HG03280 (cell line): ENCODE results near the gene SLCO3A1.
"Not testable (repeated sequence)": the region's sequence is repeated elsewhere in the genome, so short reads cannot be mapped to it uniquely, and the experiment has no call there.

Experiments
- ATAC-seq: cut with Tn5 transposase; IDR thresholded peaks from one replicate; pipeline ENCODE4 v1.9.1; 2021; ENCODE audit warnings: mild to moderate bottlenecking, moderate library complexity; ENCODE audit not compliant: unreplicated experiment

The SLCO3A1 gene

GRCh38 chr15:91961357-91961756, 107.8 kb downstream of the SLCO3A1 start:
- no peak for ATAC-seq

GRCh38 chr15:91963747-91964146, 110.2 kb downstream of the SLCO3A1 start:
- ATAC-seq: not testable (repeated sequence)

- ATAC-seq: no peak
Measured at GRCh38 chr15:91965501-91966193, 112.1 kb downstream of the SLCO3A1 start.

GRCh38 chr15:91966194-91966552, 112.7 kb downstream of the SLCO3A1 start:
- ATAC-seq: no peak

GRCh38 chr15:91967935-91968606, 114.6 kb downstream of the SLCO3A1 start:
- ATAC-seq: no peak

GRCh38 chr15:91968610-91969009, 115.1 kb downstream of the SLCO3A1 start:
- no peak for ATAC-seq

- ATAC-seq: no peak
Measured at GRCh38 chr15:91970142-91970541, 116.6 kb downstream of the SLCO3A1 start.

- ATAC-seq: no peak
Measured at GRCh38 chr15:91973481-91973880, 120.0 kb downstream of the SLCO3A1 start.

- no peak for ATAC-seq
Measured at GRCh38 chr15:91974321-91974720, 120.8 kb downstream of the SLCO3A1 start.

GRCh38 chr15:91975241-91975978, 121.9 kb downstream of the SLCO3A1 start:
- no peak for ATAC-seq

- ATAC-seq: no peak
Measured at GRCh38 chr15:91976966-91977365, 123.5 kb downstream of the SLCO3A1 start.

- no peak for ATAC-seq
Measured at GRCh38 chr15:91980502-91981267, 127.2 kb downstream of the SLCO3A1 start.

GRCh38 chr15:91981821-91982800, 128.6 kb downstream of the SLCO3A1 start:
- no peak for ATAC-seq

GRCh38 chr15:91983729-91984340, 130.3 kb downstream of the SLCO3A1 start:
- ATAC-seq: no peak

GRCh38 chr15:91985297-91985696, 131.8 kb downstream of the SLCO3A1 start:
- no peak for ATAC-seq

- no peak for ATAC-seq
Measured at GRCh38 chr15:91988071-91988470, 134.6 kb downstream of the SLCO3A1 start.

- ATAC-seq: no peak
Measured at GRCh38 chr15:91988655-91989054, 135.1 kb downstream of the SLCO3A1 start.

GRCh38 chr15:91989821-91990220, 136.3 kb downstream of the SLCO3A1 start:
- no peak for ATAC-seq

- ATAC-seq: no peak
Measured at GRCh38 chr15:91992945-91993344, 139.4 kb downstream of the SLCO3A1 start.

GRCh38 chr15:91995146-91995545, 141.6 kb downstream of the SLCO3A1 start:
- no peak for ATAC-seq
